Natural killer cell (primary cell): ENCODE results near the gene CNPY3. TPM values are rescaled to one million over a fixed set of nuclear protein-coding genes. Genes with fewer than 3 reads are reported as not detected.

ENCODE experiments used
- ATAC-seq, 3 donors: fragments of 150-1000 bp in 2 of 3; fragments of 200-7000 bp in 1 of 3; cut with Tn5 transposase; 1 replicate in 1 of 3; 2 replicates in 2 of 3; pipeline ENCODE4 v1.10.0; 2021; ENCODE audit warnings: mild to moderate bottlenecking in 2 of 3, moderate library complexity in 2 of 3
- DNase-seq, 2 donors: peaks; one replicate each; pipeline versions ENCODE4 v3.0.0 to v3.0.0-alpha.2; 2013 to 2021; ENCODE audit warnings: mixed read lengths in 1 of 2
- H3K27ac ChIP-seq: one replicate; pipeline ENCODE4 v1.5.1; 2013; ENCODE audit warnings: mild to moderate bottlenecking, low read length
- H3K27me3 ChIP-seq: one replicate; pipeline ENCODE4 v1.6.1; 2013; ENCODE audit warnings: low read length; ENCODE audit not compliant: control insufficient read depth, insufficient read depth
- H3K36me3 ChIP-seq: one replicate; pipeline ENCODE4 v1.6.1; 2013; ENCODE audit warnings: low read length; ENCODE audit not compliant: control insufficient read depth, insufficient read depth
- H3K4me1 ChIP-seq: one replicate; pipeline ENCODE4 v1.6.1; 2013; ENCODE audit warnings: low read length; ENCODE audit not compliant: control insufficient read depth, insufficient read depth
- H3K4me3 ChIP-seq: one replicate; pipeline ENCODE4 v1.5.1; 2013; ENCODE audit warnings: low read length
- H3K9me3 ChIP-seq: one replicate; pipeline ENCODE4 v1.6.1; 2013; ENCODE audit warnings: low read length; ENCODE audit not compliant: control insufficient read depth, insufficient read depth
- H3K27ac Mint-ChIP-seq, 2 donors: one replicate each; pipeline ENCODE4 v1.8.0; 2022; ENCODE audit warnings: mild to moderate bottlenecking in 2 of 2, mixed read lengths in 2 of 2, moderate library complexity in 1 of 2
- H3K27me3 Mint-ChIP-seq, 2 donors: one replicate each; pipeline ENCODE4 v1.8.0; 2022; ENCODE audit warnings: low read depth in 2 of 2, mixed read lengths in 2 of 2
- H3K36me3 Mint-ChIP-seq: one replicate; pipeline ENCODE4 v1.8.0; 2022; ENCODE audit warnings: mixed read lengths
- H3K4me1 Mint-ChIP-seq, 2 donors: one replicate each; pipeline ENCODE4 v1.8.0; 2022; ENCODE audit warnings: mixed read lengths in 2 of 2
- H3K4me3 Mint-ChIP-seq: one replicate; pipeline ENCODE4 v1.8.0; 2022; ENCODE audit warnings: mild to moderate bottlenecking, moderate library complexity, mixed read lengths
- H3K9me3 Mint-ChIP-seq, 2 donors: one replicate each; pipeline ENCODE4 v1.8.0; 2022; ENCODE audit warnings: mixed read lengths in 2 of 2
- CTCF ChIP-seq: fragments of 200-600 bp; IDR thresholded peaks from one replicate; pipeline ENCODE4 v1.8.0; 2022; ENCODE audit warnings: antibody characterized with exemption
- WGBS: methylation state at CpG from one replicate; pipeline ENCODE4 v1.1.7; 2013; ENCODE audit warnings: missing lambda C conversion rate; ENCODE audit not compliant: insufficient coverage; 5-methylcytosine and 5-hydroxymethylcytosine counted together
- intact Hi-C: fragments of 100-400 bp; cut with micrococcal nuclease; formaldehyde crosslinking; loops from one replicate; pipeline ENCODE4 v1.14.2; 2022
- total RNA-seq, 4 donors: library from RNA; stranded (reverse); fragments of 120-200 nt in 1 of 4; gene quantifications; one replicate each; pipeline versions ENCODE4 v1.2.3 to v1.2.4, GENCODE V29; 2013 to 2022

The CNPY3 gene
- total RNA-seq, 3 donors from 2014 or later (not counting 1 experiment from before 2014, with no cell fraction given): 52.4 to 71.2 (median 59.8) TPM

DNA sequence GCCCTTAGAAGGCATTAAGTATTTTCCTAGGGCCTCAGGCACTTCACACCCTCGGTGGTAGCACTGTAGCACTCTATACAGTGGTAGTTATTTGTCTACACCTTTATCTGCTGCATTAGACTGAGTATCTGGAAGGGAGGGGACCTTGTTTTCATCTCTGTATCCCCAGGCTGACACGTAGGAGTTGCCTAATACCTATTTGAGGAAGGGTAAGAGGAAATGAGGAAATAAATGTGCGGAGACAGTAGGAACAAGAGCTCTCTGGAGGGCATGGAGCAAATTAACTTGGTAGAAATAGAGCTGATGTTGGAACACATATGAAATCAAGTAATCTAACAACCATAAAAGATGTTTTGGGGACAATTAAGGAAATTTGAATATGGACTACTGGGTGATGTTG is 3.9 kb downstream of the CNPY3 start:
- ATAC-seq: no peak
- H3K4me1 Mint-ChIP-seq: peaks cover 52 to 68% of the 10 kb centered on the region in 2 donors
- peaks cover 48% of the 10 kb centered on the region for H3K4me1 ChIP-seq

GRCh38 chr6:42935322-42935721 is 6.0 kb downstream of the CNPY3 start:
- no peak for DNase-seq
- TF ChIP-seq CTCF: no peak
- Histone ChIP-seq H3K9me3 (no peaks in the 10 kb centered on the region), H3K4me3 (no peak overlapping the region), H3K36me3 (peaks cover 61% of the 10 kb centered on the region), H3K27ac (no peak overlapping the region), H3K4me1 (peaks cover 37% of the 10 kb centered on the region), H3K27me3 (no peaks in the 10 kb centered on the region)
- Mint-ChIP-seq H3K36me3 (peaks cover 7% of the 10 kb centered on the region), H3K27me3 (no peaks in the 10 kb centered on the region), H3K4me1 (peaks cover 33 to 47% of the 10 kb centered on the region in 2 donors), H3K4me3 (no peak overlapping the region), H3K9me3 (no peaks in the 10 kb centered on the region), H3K27ac (peak overlapping the region; percentile 35 to 50)
- WGBS: 70% methylated on average over 7 of the region's 7 CpGs
- no peak for ATAC-seq
- intact Hi-C loops: no loop called here

More for the DNA sequence above, 3.9 kb downstream of the CNPY3 start:
- peak overlapping the region; percentile 94 to 98 for H3K27ac Mint-ChIP-seq
- Histone ChIP-seq H3K4me3 (no peak overlapping the region), H3K27ac (no peak overlapping the region), H3K9me3 (no peaks in the 10 kb centered on the region), H3K27me3 (no peaks in the 10 kb centered on the region), H3K36me3 (peaks cover 49% of the 10 kb centered on the region)
- no peak for TF ChIP-seq CTCF
- peaks cover 7% of the 10 kb centered on the region for H3K36me3 Mint-ChIP-seq
- no peaks in the 10 kb centered on the region for H3K9me3 Mint-ChIP-seq
- intact Hi-C loops: no loop called here
- WGBS: 46% methylated on average over 3 of the region's 3 CpGs
- no peaks in the 10 kb centered on the region for H3K27me3 Mint-ChIP-seq
- no peak for DNase-seq
- H3K4me3 Mint-ChIP-seq: no peak overlapping the region

GRCh38 chr6:42936398-42936797 is 7.1 kb downstream of the CNPY3 start:
- DNase-seq (no peak), ATAC-seq (no peak)
- H3K4me1 Mint-ChIP-seq: peaks cover 23 to 37% of the 10 kb centered on the region in 2 donors
- peaks cover 7% of the 10 kb centered on the region for H3K36me3 Mint-ChIP-seq
- H3K36me3 ChIP-seq: peaks cover 69% of the 10 kb centered on the region
- H3K4me3 Mint-ChIP-seq: no peak overlapping the region
- H3K4me3 ChIP-seq: no peak overlapping the region
- no peaks in the 10 kb centered on the region for H3K27me3 Mint-ChIP-seq
- intact Hi-C loops: no loop called here
- H3K27me3 ChIP-seq: no peaks in the 10 kb centered on the region
- 97% methylated on average over 11 of the region's 11 CpGs for WGBS
- no peaks in the 10 kb centered on the region for H3K9me3 Mint-ChIP-seq
- H3K4me1 ChIP-seq: peaks cover 27% of the 10 kb centered on the region
- H3K27ac ChIP-seq: no peak overlapping the region
- H3K9me3 ChIP-seq: no peaks in the 10 kb centered on the region
- H3K27ac Mint-ChIP-seq: peak overlapping the region in 1 of 2 donors; percentile 10
- TF ChIP-seq CTCF: no peak
